Endothelial cell of umbilical vein (primary cell): ENCODE data around the gene ZFR2. TPM values are rescaled to one million over a fixed set of nuclear protein-coding genes. Genes with fewer than 3 reads are reported as not detected.

Experiments used
- BruUV-seq: library from RNA; stranded (reverse); fragments of 400-500 nt; replicated peaks from 2 replicates; lab custom pipeline; 2021; lab: Mats Ljungman, UMichigan
- CTCF ChIA-PET: fragments of 300-600, 350-600 bp; sonication (Branson Sonifier 250); formaldehyde crosslinking; loops from one replicate; lab custom pipeline; 2021; ENCODE audit warnings: antibody characterized with exemption, inconsistent platforms; lab: Charles Lee
- POLR2A ChIA-PET: fragments of 300-600, 350-600 bp; sonication (Branson Sonifier 250); formaldehyde crosslinking; loops from one replicate; lab custom pipeline; 2021; ENCODE audit warnings: antibody characterized with exemption, inconsistent platforms; lab: Charles Lee
- DNase-seq: peaks from one replicate; pipeline ENCODE4 v3.0.0-alpha.2; 2011; ENCODE audit warnings: low read depth, low spot score
- FAIRE-seq: peaks from 2 replicates; lab custom pipeline; 2011; peaks lifted over from hg19 to GRCh38; lab: Jason Lieb, UNC
- H2AFZ ChIP-seq: 2 replicates; pipeline ENCODE4 v1.6.0; 2012; ENCODE audit warnings: low read depth, low read length, control low read depth, inconsistent platforms
- H3K27ac ChIP-seq: 2 replicates; pipeline ENCODE4 v1.5.1; 2011; ENCODE audit warnings: low read depth, mild to moderate bottlenecking, control low read depth, low read length, moderate library complexity; ENCODE audit not compliant: insufficient read depth
- H3K27me3 ChIP-seq, 2 experiments: 2 replicates each; pipeline versions ENCODE4 v1.6.0 to v1.6.1; 2011; ENCODE audit warnings: low read length in 2 of 2, mixed read lengths in 1 of 2; ENCODE audit not compliant: control insufficient read depth in 2 of 2, insufficient read depth in 2 of 2
- H3K36me3 ChIP-seq, 2 experiments: 2 replicates in 1 of 2; 3 replicates in 1 of 2; pipeline ENCODE4 v1.5.1; 2011; ENCODE audit warnings: low read length in 2 of 2, mild to moderate bottlenecking in 1 of 2, moderate library complexity in 1 of 2; ENCODE audit not compliant: control insufficient read depth in 2 of 2, insufficient read depth in 2 of 2; ENCODE audit errors: extremely low read depth in 1 of 2
- H3K4me1 ChIP-seq: 3 replicates; pipeline ENCODE4 v1.5.1; 2011; ENCODE audit warnings: mild to moderate bottlenecking, low read length; ENCODE audit not compliant: control insufficient read depth, insufficient read depth; ENCODE audit errors: extremely low read depth
- H3K4me2 ChIP-seq: 2 replicates; pipeline ENCODE4 v1.6.1; 2011; ENCODE audit warnings: low read length, control low read depth, mixed read lengths; ENCODE audit not compliant: insufficient read depth
- H3K4me3 ChIP-seq, 3 experiments: fragments of 200-600 bp in 1 of 3; sonication (generic), shearing (Covaris generic) in 1 of 3; replicated peaks in 1 of 3; 2 replicates each; pipeline ENCODE4 v1.5.1; 2011 to 2016; ENCODE audit warnings: control low read depth in 3 of 3, low read length in 3 of 3, mild to moderate bottlenecking in 2 of 3, inconsistent platforms in 1 of 3, low read depth in 1 of 3, moderate library complexity in 1 of 3; ENCODE audit not compliant: insufficient read depth in 1 of 3
- H3K79me2 ChIP-seq: 2 replicates; pipeline ENCODE4 v1.6.0; 2012; ENCODE audit warnings: low read length, inconsistent platforms; ENCODE audit not compliant: control insufficient read depth, insufficient read depth
- H3K9ac ChIP-seq: replicated peaks from 2 replicates; pipeline ENCODE3; 2011; ENCODE audit warnings: low read length, control low read depth; ENCODE audit not compliant: insufficient read depth; ENCODE audit errors: extremely low read depth
- H3K9me1 ChIP-seq: replicated peaks from 3 replicates; pipeline ENCODE4 v1.6.0; 2011; ENCODE audit warnings: mild to moderate bottlenecking, low read length; ENCODE audit not compliant: control insufficient read depth, insufficient read depth; ENCODE audit errors: extremely low read depth
- H3K9me3 ChIP-seq: replicated peaks from 2 replicates; pipeline ENCODE4 v1.5.1; 2012; ENCODE audit warnings: low read length, inconsistent platforms; ENCODE audit not compliant: control insufficient read depth, insufficient read depth
- H4K20me1 ChIP-seq: replicated peaks from 2 replicates; pipeline ENCODE3; 2011; ENCODE audit warnings: mild to moderate bottlenecking, low read length; ENCODE audit not compliant: control insufficient read depth, insufficient read depth; ENCODE audit errors: extremely low read depth
- EZH2 ChIP-seq: IDR thresholded peaks from 2 replicates; pipeline ENCODE4 v1.6.1; 2012; ENCODE audit warnings: borderline replicate concordance, low read depth, mild to moderate bottlenecking, moderate library complexity, low read length, inconsistent platforms; ENCODE audit not compliant: severe bottlenecking
- FOS ChIP-seq: IDR thresholded peaks from 2 replicates; pipeline ENCODE4 v1.6.1; 2011; ENCODE audit warnings: mild to moderate bottlenecking, low read length, moderate library complexity, borderline replicate concordance; ENCODE audit not compliant: insufficient read depth
- GATA2 ChIP-seq: IDR thresholded peaks from 2 replicates; pipeline ENCODE4 v1.7.0; 2011; ENCODE audit warnings: low read depth, mild to moderate bottlenecking, moderate library complexity, mixed read lengths, low read length; ENCODE audit not compliant: insufficient read length, insufficient read depth
- JUN ChIP-seq: IDR thresholded peaks from 2 replicates; pipeline ENCODE4 v1.6.1; 2011; ENCODE audit warnings: borderline replicate concordance, low read depth; ENCODE audit not compliant: insufficient read length, insufficient read depth
- MAX ChIP-seq: IDR thresholded peaks from 2 replicates; pipeline ENCODE4 v1.6.1; 2011; ENCODE audit not compliant: insufficient read depth, insufficient read length
- MYC ChIP-seq: IDR thresholded peaks from one replicate; pipeline ENCODE4 v1.6.1; 2011; ENCODE audit warnings: mild to moderate bottlenecking, low read depth, low read length
- POLR2A ChIP-seq: IDR thresholded peaks from 2 replicates; pipeline ENCODE4 v1.6.1; 2012; ENCODE audit warnings: low read depth, mild to moderate bottlenecking, control low read depth, low read length
- POLR2AphosphoS5 ChIP-seq: IDR thresholded peaks from 2 replicates; pipeline ENCODE4 v1.6.1; 2012; ENCODE audit warnings: low read depth, mild to moderate bottlenecking, control low read depth, low read length, moderate library complexity; ENCODE audit not compliant: insufficient read depth
- dilution Hi-C: fragments of 300-500 bp; cut with MboI; formaldehyde crosslinking; loops from one replicate; pipeline ENCODE4 v1.15.0; 2019; ENCODE audit warnings: low sequenced_read_pairs; ENCODE audit not compliant: extremely low pct_ligation_motif_present
- intact Hi-C: fragments of 100-400 bp; cut with micrococcal nuclease; formaldehyde crosslinking; loops from one replicate; pipeline ENCODE4 v1.10.0; 2022
- polyA plus RNA-seq, 4 experiments: library from polyadenylated mRNA; depleted of rRNA in 3 of 4; stranded (reverse) in 3 of 4; unstranded in 1 of 4; fragments of >200 nt; gene quantifications; 2 replicates each; pipeline versions ENCODE4 v1.2.1 to v1.2.3, GENCODE V29; 2011 to 2012; ENCODE audit warnings: missing spikeins in 1 of 4
- total RNA-seq: library from RNA; stranded (reverse); gene quantifications from 2 replicates; pipeline ENCODE4 v1.2.3, GENCODE V29; 2021
- TF ChIP-seq, protein P1 (sequence below), 2 donors: IDR thresholded peaks; 1 replicate in 1 of 2; 2 replicates in 1 of 2; pipeline ENCODE4 v1.5.1; 2011; ENCODE audit warnings: low read length in 2 of 2, mild to moderate bottlenecking in 2 of 2, moderate library complexity in 2 of 2, control low read depth in 1 of 2, inconsistent platforms in 1 of 2, low read depth in 1 of 2; ENCODE audit not compliant: insufficient read depth in 1 of 2; ENCODE audit errors: extremely low read depth in 1 of 2

ZFR2 gene
- total and polyA plus RNA-seq, 2 donors (not counting 3 experiments of a cell fraction or from before 2014, with no cell fraction given): not detected

GRCh38 chr19:3778899-3779723 lies 89.7 kb downstream of the ZFR2 start:
- H3K4me3 ChIP-seq: no peak overlapping the region
- H3K9me1 ChIP-seq: no peaks in the 10 kb centered on the region
- FAIRE-seq: no peak
- CTCF ChIA-PET: interaction anchor here (0.8 to 1.0 kb wide), 3 partner anchors 17 to 208 kb away, joined by 3 to 5 read pairs (median 3); no protein-coding TSS in a partner anchor
- BruUV-seq: no TSS peak
- no peak for TF ChIP-seq FOS
- TF ChIP-seq EZH2: no peak
- TF ChIP-seq MAX: no peak
- TF ChIP-seq JUN: no peak
- TF ChIP-seq POLR2A: no peak
- no peak overlapping the region for H3K4me2 ChIP-seq
- no peaks in the 10 kb centered on the region for H3K79me2 ChIP-seq
- DNase-seq: no peak
- no peak overlapping the region for H3K9ac ChIP-seq
- no peaks in the 10 kb centered on the region for H3K36me3 ChIP-seq
- dilution Hi-C loops: no loop called here
- H3K4me1 ChIP-seq: no peaks in the 10 kb centered on the region
- no peaks in the 10 kb centered on the region for H3K27me3 ChIP-seq
- POLR2A ChIA-PET: no interaction called here
- no peak overlapping the region for H3K27ac ChIP-seq
- peaks cover 2% of the 10 kb centered on the region for H3K9me3 ChIP-seq
- H4K20me1 ChIP-seq: no peaks in the 10 kb centered on the region
- H2AFZ ChIP-seq: no peak overlapping the region
- intact Hi-C loops: no loop called here

GRCh38 chr19:3778104-3778867 lies 90.6 kb downstream of the ZFR2 start:
- Histone ChIP-seq H3K4me2 (no peak overlapping the region), H3K9me1 (no peaks in the 10 kb centered on the region), H3K4me3 (no peak overlapping the region), H3K4me1 (no peaks in the 10 kb centered on the region), H3K9me3 (peaks cover 2% of the 10 kb centered on the region), H3K36me3 (no peaks in the 10 kb centered on the region), H2AFZ (no peak overlapping the region), H4K20me1 (no peaks in the 10 kb centered on the region), H3K27ac (no peak overlapping the region), H3K27me3 (no peaks in the 10 kb centered on the region), H3K9ac (no peak overlapping the region), H3K79me2 (no peaks in the 10 kb centered on the region)
- DNase-seq (no peak), FAIRE-seq (no peak)
- no peak for TF ChIP-seq FOS
- no peak for TF ChIP-seq MAX
- no peak for TF ChIP-seq MYC
- TF ChIP-seq POLR2AphosphoS5: no peak
- TF ChIP-seq, protein P1, sequence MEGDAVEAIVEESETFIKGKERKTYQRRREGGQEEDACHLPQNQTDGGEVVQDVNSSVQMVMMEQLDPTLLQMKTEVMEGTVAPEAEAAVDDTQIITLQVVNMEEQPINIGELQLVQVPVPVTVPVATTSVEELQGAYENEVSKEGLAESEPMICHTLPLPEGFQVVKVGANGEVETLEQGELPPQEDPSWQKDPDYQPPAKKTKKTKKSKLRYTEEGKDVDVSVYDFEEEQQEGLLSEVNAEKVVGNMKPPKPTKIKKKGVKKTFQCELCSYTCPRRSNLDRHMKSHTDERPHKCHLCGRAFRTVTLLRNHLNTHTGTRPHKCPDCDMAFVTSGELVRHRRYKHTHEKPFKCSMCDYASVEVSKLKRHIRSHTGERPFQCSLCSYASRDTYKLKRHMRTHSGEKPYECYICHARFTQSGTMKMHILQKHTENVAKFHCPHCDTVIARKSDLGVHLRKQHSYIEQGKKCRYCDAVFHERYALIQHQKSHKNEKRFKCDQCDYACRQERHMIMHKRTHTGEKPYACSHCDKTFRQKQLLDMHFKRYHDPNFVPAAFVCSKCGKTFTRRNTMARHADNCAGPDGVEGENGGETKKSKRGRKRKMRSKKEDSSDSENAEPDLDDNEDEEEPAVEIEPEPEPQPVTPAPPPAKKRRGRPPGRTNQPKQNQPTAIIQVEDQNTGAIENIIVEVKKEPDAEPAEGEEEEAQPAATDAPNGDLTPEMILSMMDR (IDR thresholded peaks at IDR 0.05; ENCODE audit: extremely low read depth in 1 of 2, insufficient read depth in 1 of 2, low read depth in 1 of 2, low read length in 2 of 2): no peak
- TF ChIP-seq POLR2A: no peak
- TF ChIP-seq JUN: no peak
- no peak for TF ChIP-seq EZH2
- no peak for TF ChIP-seq GATA2
- dilution Hi-C loops (no loop called here), intact Hi-C loops (no loop called here)
- BruUV-seq: no TSS peak
- ChIA-PET POLR2A (no interaction called here), CTCF (no interaction called here)
